LNCaP clone FGC (cell line): ENCODE measurements around the gene NME3.

Source experiments
- DNase-seq: peaks from one replicate; pipeline ENCODE4 v3.0.0-alpha.2; 2011; ENCODE audit warnings: low read depth
- H3K4me3 ChIP-seq: 2 replicates; pipeline ENCODE4 v1.5.1; 2011; ENCODE audit warnings: mild to moderate bottlenecking, low read depth, low read length, control low read depth
- CTCF ChIP-seq: IDR thresholded peaks from 2 replicates; pipeline ENCODE4 v1.5.1; 2012; ENCODE audit warnings: mild to moderate bottlenecking; ENCODE audit not compliant: control insufficient read depth, insufficient read depth; ENCODE audit errors: extremely low read depth

Gene NME3

GRCh38 chr16:1789643-1790045 is 18.3 kb upstream of the NME3 start:
- DNase-seq = no peak
- TF ChIP-seq CTCF = no peak
- H3K4me3 ChIP-seq = no peak overlapping the region

DNA sequence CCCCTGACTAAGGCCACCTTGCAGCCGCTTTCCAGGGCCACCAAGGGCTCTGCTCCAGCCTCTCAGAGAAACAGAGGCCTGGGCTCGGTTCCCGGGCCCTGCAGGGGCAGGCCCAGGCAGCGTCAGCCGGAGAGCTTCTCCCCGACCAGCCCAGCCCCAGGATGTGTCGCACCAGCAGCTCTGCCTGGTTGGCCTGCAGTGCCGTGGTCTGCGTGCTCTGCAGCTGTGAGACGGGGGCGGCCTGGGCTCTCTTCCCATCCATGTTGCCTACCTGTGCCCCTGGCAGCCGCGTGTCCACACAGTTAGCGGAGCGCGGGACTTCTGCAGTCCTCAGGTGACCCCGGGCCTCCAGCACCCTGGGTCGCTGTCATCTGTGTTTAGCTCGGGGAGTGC is 17.4 kb upstream of the NME3 start:
- no peak overlapping the region for H3K4me3 ChIP-seq

DNA sequence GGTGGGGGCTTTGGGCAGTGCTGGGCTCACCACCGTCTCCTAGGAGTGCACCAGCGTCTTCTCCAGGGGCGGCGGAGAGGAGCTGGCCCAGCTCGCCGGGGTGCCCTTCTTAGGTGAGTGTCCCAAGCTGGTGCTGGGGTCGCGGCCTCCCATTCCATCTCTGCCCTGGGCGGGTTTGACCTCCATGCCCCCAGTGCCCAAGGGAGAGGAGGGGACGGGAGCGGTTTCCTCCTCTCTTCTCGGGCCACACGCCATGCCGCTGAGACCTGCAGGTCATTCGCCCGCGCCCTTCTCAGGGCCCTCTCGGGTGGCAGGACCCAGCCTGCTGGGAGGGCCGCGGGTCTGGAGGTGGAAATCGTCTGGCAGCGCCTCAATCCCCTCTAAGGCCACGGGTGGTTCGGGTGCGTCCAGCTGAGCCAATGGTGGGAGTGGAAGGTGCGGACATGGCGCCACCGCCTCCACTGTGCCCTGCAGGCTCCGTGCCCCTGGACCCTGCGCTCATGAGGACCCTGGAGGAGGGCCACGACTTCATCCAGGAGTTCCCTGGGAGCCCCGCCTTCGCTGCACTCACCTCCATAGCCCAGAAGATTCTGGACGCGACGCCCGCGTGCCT is 16.9 kb upstream of the NME3 start:
- H3K4me3 ChIP-seq = no peak overlapping the region
- no peak for TF ChIP-seq CTCF
- no peak for DNase-seq

More for the DNA sequence above, 17.4 kb upstream of the NME3 start:
- DNase-seq = no peak
- TF ChIP-seq CTCF = no peak

DNA sequence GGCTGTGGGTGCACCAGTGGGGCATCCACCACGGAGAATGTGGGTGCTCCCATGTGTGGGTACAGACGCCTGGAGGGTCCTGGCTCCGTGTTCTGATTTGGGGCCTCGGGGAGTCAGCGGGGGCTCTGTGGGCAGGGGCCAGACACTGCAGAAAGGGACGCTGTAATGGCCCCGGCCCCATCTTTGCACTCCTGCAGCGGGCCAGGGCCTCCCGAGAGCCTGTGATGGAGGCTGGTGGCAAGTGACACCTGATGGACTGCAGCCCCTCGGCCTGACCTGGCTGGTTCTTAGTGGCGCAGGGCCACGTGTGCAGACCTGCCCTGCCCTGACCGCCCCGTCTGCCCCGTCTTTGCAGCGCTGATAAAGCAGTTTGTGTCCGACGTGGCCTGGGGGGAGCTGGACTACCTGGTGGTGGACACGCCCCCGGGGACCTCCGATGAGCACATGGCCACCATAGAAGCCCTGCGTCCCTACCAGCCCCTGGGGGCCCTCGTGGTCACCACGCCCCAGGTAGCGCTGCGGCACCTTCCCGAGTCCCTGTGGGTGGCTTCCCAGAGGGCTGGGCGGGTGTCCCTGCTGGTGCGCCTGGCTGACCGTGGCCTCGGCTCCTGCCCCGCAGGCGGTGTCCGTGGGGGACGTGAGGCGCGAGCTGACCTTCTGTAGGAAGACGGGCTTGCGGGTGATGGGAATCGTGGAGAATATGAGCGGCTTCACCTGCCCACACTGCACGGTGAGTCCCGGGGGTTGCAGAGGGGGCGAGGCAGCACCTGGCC is 16.2 kb upstream of the NME3 start:
- TF ChIP-seq CTCF = no peak
- no peak for DNase-seq

GRCh38 chr16:1787056-1787321 is 15.6 kb upstream of the NME3 start:
- H3K4me3 ChIP-seq = no peak overlapping the region
- no peak for DNase-seq

More for the DNA sequence above, 16.2 kb upstream of the NME3 start:
- no peak overlapping the region for H3K4me3 ChIP-seq

GRCh38 chr16:1786242-1787055 is 15.1 kb upstream of the NME3 start:
- DNase-seq = no peak
- no peak overlapping the region for H3K4me3 ChIP-seq
- no peak for TF ChIP-seq CTCF

More at GRCh38 chr16:1787056-1787321, 15.6 kb upstream of the NME3 start:
- no peak for TF ChIP-seq CTCF
